ENCODE measurements around the gene CDK14. TPM values are rescaled to one million over a fixed set of nuclear protein-coding genes. Genes with fewer than 3 reads are reported as not detected.
A peak's percentile ranks its signal among the peaks of the same experiment; 100 is the strongest.

Gene CDK14
- total and polyA plus RNA-seq, 2 donors (not counting 1 experiment from before 2014, with no cell fraction given) = 42.1 to 167 TPM

GRCh38 chr7:90723233-90723632 is 127.1 kb downstream of the CDK14 start:
- no peak overlapping the region for H2AFZ ChIP-seq (ENCODE audit: insufficient read depth, low read depth, low read length, poor library complexity, severe bottlenecking)
- no peaks in the 10 kb centered on the region for H3K27me3 Mint-ChIP-seq
- H3K4me3 Mint-ChIP-seq = peak overlapping the region; percentile 69
- no peaks in the 10 kb centered on the region for H3K27me3 ChIP-seq (replicated peaks in 1 of 4; ENCODE audit: control extremely low read depth in 1 of 4, control insufficient read depth in 3 of 4, insufficient read depth in 4 of 4, low read length in 3 of 4)
- H3K9ac ChIP-seq (ENCODE audit: low read length) = no peak overlapping the region
- H3K36me3 ChIP-seq (replicated peaks in 1 of 2; ENCODE audit: control extremely low read depth in 1 of 2, control insufficient read depth in 1 of 2, extremely low read depth in 1 of 2, insufficient read depth in 2 of 2, low read length in 1 of 2) = peaks cover 4 to 6% of the 10 kb centered on the region in 2 experiments
- WGBS (ENCODE audit: insufficient coverage) = no CpG with 5 or more reads among the region's 2 CpGs
- intact Hi-C loops (cut with micrococcal nuclease) = loop anchor here (1.0 kb wide), 1 partner anchor 9 kb away; no protein-coding TSS in a partner anchor
- peak overlapping the region; percentile 80 for H3K4me2 ChIP-seq (replicated peaks; ENCODE audit: low read depth, low read length, poor library complexity, severe bottlenecking)
- ATAC-seq (ENCODE audit: low read depth) (no peak), DNase-seq (no peak)
- peaks cover 0 to 3% (median 0%) of the 10 kb centered on the region in 3 donors for H3K9me3 ChIP-seq (ENCODE audit: control extremely low read depth in 1 of 3, control insufficient read depth in 2 of 3, insufficient read depth in 1 of 3, low read length in 2 of 3)
- H3K27ac ChIP-seq (ENCODE audit: low read length in 2 of 2) = peak overlapping the region; percentile 7 to 84
- peak overlapping the region; percentile 66 for H3K27ac Mint-ChIP-seq
- H4K20me1 ChIP-seq (ENCODE audit: control insufficient read depth, insufficient read depth, low read length, poor library complexity, severe bottlenecking) = no peaks in the 10 kb centered on the region
- ChIA-PET POLR2A (no interaction called here), CTCF (interaction anchor here (1.5 kb wide), 1 partner anchor 26 kb away, joined by 7 read pairs; no protein-coding TSS in a partner anchor)
- TF ChIP-seq CTCF (IDR thresholded peaks at IDR 0.05) (no peak), EZH2 (IDR thresholded peaks at IDR 0.05; ENCODE audit: borderline replicate concordance, insufficient read depth, low read depth, low read length, poor library complexity, severe bottlenecking) (no peak)
- H3K4me1 Mint-ChIP-seq = peaks cover 80% of the 10 kb centered on the region
- peaks cover 43 to 69% of the 10 kb centered on the region in 2 donors for H3K4me1 ChIP-seq (ENCODE audit: control insufficient read depth in 2 of 2, insufficient read depth in 2 of 2, low read length in 2 of 2)
- H3K4me3 ChIP-seq (ENCODE audit: control extremely low read depth in 1 of 5, extremely low read depth in 1 of 5, insufficient read depth in 1 of 5, low read depth in 2 of 5, low read length in 4 of 5) = no peak overlapping the region
- H3K9me3 Mint-ChIP-seq (ENCODE audit: insufficient read depth) = no peaks in the 10 kb centered on the region
- peaks cover 84% of the 10 kb centered on the region for H3K79me2 ChIP-seq (ENCODE audit: control insufficient read depth, insufficient read depth, low read length)

- Mint-ChIP-seq H3K4me3 (peak overlapping the region; percentile 69), H3K27me3 (no peaks in the 10 kb centered on the region), H3K27ac (peak overlapping the region; percentile 66), H3K9me3 (ENCODE audit: insufficient read depth) (no peaks in the 10 kb centered on the region), H3K4me1 (peaks cover 79% of the 10 kb centered on the region)
- POLR2A ChIA-PET = interaction anchor here (0.5 kb wide), 1 partner anchor 1805 kb away, joined by 5 read pairs; the partner anchor contains the start of genes PEX1 and RBM48
- Histone ChIP-seq H3K4me1 (ENCODE audit: control insufficient read depth in 2 of 2, insufficient read depth in 2 of 2, low read length in 2 of 2) (peaks cover 47 to 73% of the 10 kb centered on the region in 2 donors), H3K27me3 (replicated peaks in 1 of 4; ENCODE audit: control extremely low read depth in 1 of 4, control insufficient read depth in 3 of 4, insufficient read depth in 4 of 4, low read length in 3 of 4) (no peaks in the 10 kb centered on the region), H3K79me2 (ENCODE audit: control insufficient read depth, insufficient read depth, low read length) (peaks cover 84% of the 10 kb centered on the region), H3K36me3 (replicated peaks in 1 of 2; ENCODE audit: control extremely low read depth in 1 of 2, control insufficient read depth in 1 of 2, extremely low read depth in 1 of 2, insufficient read depth in 2 of 2, low read length in 1 of 2) (peaks cover 0 to 6% of the 10 kb centered on the region in 2 experiments), H3K4me2 (replicated peaks; ENCODE audit: low read depth, low read length, poor library complexity, severe bottlenecking) (peak overlapping the region; percentile 80), H2AFZ (ENCODE audit: insufficient read depth, low read depth, low read length, poor library complexity, severe bottlenecking) (no peak overlapping the region), H3K27ac (ENCODE audit: low read length in 2 of 2) (peak overlapping the region; percentile 7 to 84), H4K20me1 (ENCODE audit: control insufficient read depth, insufficient read depth, low read length, poor library complexity, severe bottlenecking) (no peaks in the 10 kb centered on the region), H3K9me3 (ENCODE audit: control extremely low read depth in 1 of 3, control insufficient read depth in 2 of 3, insufficient read depth in 1 of 3, low read length in 2 of 3) (peaks cover 0 to 3% (median 0%) of the 10 kb centered on the region in 3 donors), H3K9ac (ENCODE audit: low read length) (peak overlapping the region; percentile 39), H3K4me3 (ENCODE audit: control extremely low read depth in 1 of 5, extremely low read depth in 1 of 5, insufficient read depth in 1 of 5, low read depth in 2 of 5, low read length in 4 of 5) (no peak overlapping the region)
- no peak for TF ChIP-seq EZH2 (IDR thresholded peaks at IDR 0.05; ENCODE audit: borderline replicate concordance, insufficient read depth, low read depth, low read length, poor library complexity, severe bottlenecking)
- no peak for TF ChIP-seq CTCF (IDR thresholded peaks at IDR 0.05)
- peak; percentile 48 for DNase-seq
- intact Hi-C loops (cut with micrococcal nuclease) = loop anchor here (1.0 kb wide), 2 partner anchors 10 to 14 kb away; no protein-coding TSS in a partner anchor
- CTCF ChIA-PET = interaction anchor here (0.8 to 2.8 kb wide), 4 partner anchors 15 to 310 kb away, joined by 3 to 16 read pairs (median 6); no protein-coding TSS in a partner anchor
- ATAC-seq (ENCODE audit: low read depth) = peak; percentile 61
Observed at GRCh38 chr7:90723866-90724265, 127.7 kb downstream of the CDK14 start.
